Hepatocyte (in vitro differentiated cells): ENCODE data around the gene HADHA.
A peak's percentile ranks its signal among the peaks of the same experiment; 100 is the strongest.

Experiments used
- CTCF ChIP-seq: fragments of 200-600 bp; sonication (generic); IDR thresholded peaks from 2 replicates; pipeline ENCODE4 v1.5.1; 2016; ENCODE audit warnings: antibody characterized with exemption, mild to moderate bottlenecking; ENCODE audit not compliant: poor library complexity
- EZH2 ChIP-seq: fragments of 200-600 bp; sonication (generic); IDR thresholded peaks from 2 replicates; pipeline ENCODE4 v1.6.1; 2016; ENCODE audit warnings: antibody characterized with exemption, mild to moderate bottlenecking, borderline replicate concordance

DNA sequence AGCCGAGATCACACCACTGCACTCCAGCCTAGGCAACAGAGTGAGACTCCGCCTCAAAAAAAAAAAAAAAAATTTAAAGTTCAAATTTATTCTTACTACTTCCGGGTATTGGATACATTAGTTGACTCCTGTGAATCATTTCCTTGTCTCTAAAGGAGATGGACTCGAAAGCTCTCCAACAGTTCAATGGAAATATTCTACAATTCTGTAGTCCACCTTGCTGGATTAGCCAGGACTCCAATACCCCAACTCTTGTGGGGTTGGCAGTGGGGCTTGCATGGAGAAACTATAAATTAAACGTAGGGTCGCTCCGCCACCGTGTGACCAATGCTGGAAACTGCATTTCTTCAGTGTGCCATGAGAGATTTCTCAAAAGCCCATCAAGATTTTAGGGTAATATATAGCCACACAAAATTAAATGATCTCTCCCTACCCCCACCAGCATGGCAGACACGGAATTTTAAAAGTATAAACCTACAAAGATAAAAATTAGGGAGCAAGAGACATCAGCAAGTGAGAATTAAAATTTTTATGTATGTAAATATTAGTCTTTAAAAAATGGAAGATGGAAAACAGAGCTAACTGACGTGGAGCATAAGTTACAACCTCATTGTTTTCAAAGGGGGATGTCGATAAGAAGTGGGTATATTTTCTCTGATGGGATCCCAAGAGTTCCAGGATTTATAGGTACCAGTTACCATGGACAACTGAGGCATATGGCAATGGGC lies 99.3 kb downstream of the HADHA start:
- TF ChIP-seq CTCF (peak; percentile 92), EZH2 (no peak)
